ENCODE data around the gene BFSP2.

DNA sequence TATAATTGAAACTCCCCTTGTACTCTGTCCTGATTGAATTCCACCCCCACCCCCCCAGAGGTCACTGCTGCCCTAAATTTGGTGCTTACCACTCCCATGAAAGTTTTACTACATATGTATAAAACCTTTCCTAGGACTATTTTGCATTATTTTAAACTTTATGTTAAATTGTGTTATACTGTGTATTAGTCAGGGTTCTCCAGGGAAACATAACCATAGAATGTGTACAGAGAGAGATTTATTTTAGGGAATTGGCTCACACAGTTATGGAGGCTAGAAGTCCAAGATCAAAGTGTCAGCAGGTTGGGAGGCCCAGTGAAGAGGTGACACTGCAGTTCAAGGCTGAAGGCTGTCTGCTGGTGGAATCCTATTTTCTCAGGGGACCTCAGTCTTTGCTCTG lies 29.2 kb downstream of the BFSP2 start:
- TF ChIP-seq EP300 (IDR thresholded peaks at IDR 0.05) (no peak), POLR2AphosphoS5 (IDR thresholded peaks at IDR 0.05) (no peak)
- TF ChIP-seq, protein P1, sequence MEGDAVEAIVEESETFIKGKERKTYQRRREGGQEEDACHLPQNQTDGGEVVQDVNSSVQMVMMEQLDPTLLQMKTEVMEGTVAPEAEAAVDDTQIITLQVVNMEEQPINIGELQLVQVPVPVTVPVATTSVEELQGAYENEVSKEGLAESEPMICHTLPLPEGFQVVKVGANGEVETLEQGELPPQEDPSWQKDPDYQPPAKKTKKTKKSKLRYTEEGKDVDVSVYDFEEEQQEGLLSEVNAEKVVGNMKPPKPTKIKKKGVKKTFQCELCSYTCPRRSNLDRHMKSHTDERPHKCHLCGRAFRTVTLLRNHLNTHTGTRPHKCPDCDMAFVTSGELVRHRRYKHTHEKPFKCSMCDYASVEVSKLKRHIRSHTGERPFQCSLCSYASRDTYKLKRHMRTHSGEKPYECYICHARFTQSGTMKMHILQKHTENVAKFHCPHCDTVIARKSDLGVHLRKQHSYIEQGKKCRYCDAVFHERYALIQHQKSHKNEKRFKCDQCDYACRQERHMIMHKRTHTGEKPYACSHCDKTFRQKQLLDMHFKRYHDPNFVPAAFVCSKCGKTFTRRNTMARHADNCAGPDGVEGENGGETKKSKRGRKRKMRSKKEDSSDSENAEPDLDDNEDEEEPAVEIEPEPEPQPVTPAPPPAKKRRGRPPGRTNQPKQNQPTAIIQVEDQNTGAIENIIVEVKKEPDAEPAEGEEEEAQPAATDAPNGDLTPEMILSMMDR (IDR thresholded peaks at IDR 0.05), result no peak
